ENCODE data around the gene PAX7.

DNA sequence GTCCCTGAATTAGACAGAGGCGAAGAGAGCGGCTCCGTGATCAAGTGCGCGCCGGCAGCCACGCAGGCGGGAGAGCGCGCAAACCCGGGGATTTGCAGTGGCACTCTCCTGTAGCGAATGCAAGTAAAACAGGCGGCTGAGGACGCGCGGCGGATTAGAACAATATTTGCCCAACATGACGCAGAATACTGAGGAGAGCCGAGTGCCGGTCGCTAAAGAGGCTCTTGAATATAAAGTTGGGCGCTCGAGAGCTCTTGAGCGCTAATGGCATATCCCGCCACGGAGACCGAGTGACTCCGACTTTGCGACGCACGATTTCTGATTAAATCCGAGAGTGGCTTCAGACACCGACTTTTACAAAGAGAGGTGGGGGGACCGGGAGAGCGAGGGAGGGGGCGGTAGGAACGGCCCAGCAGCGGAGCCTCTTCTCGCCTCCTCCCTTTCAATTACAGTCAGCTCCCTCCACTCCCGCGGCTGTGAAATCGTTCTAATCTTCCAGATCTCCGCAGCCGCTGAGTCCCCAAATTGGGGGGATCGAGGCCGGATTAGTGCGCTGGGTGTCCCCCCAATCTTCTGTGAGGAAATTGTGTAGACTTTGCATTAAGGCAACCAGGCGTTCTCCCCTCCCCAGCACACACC is 2.3 kb downstream of the PAX7 start:
- TF ChIP-seq, protein P1, sequence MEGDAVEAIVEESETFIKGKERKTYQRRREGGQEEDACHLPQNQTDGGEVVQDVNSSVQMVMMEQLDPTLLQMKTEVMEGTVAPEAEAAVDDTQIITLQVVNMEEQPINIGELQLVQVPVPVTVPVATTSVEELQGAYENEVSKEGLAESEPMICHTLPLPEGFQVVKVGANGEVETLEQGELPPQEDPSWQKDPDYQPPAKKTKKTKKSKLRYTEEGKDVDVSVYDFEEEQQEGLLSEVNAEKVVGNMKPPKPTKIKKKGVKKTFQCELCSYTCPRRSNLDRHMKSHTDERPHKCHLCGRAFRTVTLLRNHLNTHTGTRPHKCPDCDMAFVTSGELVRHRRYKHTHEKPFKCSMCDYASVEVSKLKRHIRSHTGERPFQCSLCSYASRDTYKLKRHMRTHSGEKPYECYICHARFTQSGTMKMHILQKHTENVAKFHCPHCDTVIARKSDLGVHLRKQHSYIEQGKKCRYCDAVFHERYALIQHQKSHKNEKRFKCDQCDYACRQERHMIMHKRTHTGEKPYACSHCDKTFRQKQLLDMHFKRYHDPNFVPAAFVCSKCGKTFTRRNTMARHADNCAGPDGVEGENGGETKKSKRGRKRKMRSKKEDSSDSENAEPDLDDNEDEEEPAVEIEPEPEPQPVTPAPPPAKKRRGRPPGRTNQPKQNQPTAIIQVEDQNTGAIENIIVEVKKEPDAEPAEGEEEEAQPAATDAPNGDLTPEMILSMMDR (IDR thresholded peaks at IDR 0.05; ENCODE audit: insufficient read depth, low read length, poor library complexity, severe bottlenecking), result no peak
- TF ChIP-seq EZH2phosphoT487 (conservative IDR thresholded peaks at IDR 0.05; ENCODE audit: low read length), result no peak
